Fibroblast of skin of abdomen (primary cell): Measurements from ENCODE around the gene SPDYC.
"Not testable (repeated sequence)": the region's sequence is repeated elsewhere in the genome, so short reads cannot be mapped to it uniquely, and the experiment has no call there.

ENCODE experiments used
- DNase-seq: peaks from one replicate; pipeline ENCODE4 v3.0.0-alpha.2; 2013

Gene SPDYC

DNA sequence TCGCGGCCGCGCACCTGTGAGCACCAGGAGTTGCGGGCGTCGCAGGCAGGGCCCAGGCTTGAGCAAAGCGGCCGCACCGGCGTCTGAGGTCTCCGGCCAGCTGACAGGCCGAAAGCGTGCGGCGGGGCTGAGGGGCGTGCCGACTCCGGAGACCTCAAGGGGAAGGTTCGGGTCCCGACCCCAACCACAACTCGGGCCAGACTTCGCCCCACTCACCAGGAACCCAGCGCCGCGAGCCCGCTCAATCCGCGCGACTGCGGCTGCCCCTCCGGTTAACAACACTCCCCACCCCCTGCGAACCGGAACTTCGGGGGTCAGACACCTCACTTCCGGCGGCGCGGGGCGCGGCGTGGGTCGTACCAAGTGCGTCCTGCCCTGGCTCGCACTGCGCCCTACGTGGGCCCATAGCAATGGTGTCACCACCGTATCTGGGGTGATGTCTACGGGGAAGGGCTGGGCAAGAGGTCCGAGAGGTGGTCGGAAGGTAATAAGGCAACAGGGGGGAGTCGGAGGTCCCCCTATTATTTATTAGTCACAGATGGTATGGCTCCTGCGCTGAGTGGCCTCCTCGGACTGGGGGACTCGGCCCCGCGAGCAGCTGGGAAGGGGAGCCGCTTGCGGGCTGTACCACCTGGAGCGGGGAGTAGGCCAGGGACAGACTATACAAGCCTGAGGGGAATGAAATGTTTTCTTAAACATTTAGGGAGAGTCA is 35.6 kb upstream of the SPDYC start, which contains the start of gene SYVN1:
SYVN1 (minus strand) TSS at position 280 of the 712 bp plus-strand sequence. CDS start 918 bp downstream, outside the sequence.
- DNase-seq: peak; percentile 88

GRCh38 chr11:65134952-65135632 is 34.9 kb upstream of the SPDYC start:
- peak; percentile 97 for DNase-seq

DNA sequence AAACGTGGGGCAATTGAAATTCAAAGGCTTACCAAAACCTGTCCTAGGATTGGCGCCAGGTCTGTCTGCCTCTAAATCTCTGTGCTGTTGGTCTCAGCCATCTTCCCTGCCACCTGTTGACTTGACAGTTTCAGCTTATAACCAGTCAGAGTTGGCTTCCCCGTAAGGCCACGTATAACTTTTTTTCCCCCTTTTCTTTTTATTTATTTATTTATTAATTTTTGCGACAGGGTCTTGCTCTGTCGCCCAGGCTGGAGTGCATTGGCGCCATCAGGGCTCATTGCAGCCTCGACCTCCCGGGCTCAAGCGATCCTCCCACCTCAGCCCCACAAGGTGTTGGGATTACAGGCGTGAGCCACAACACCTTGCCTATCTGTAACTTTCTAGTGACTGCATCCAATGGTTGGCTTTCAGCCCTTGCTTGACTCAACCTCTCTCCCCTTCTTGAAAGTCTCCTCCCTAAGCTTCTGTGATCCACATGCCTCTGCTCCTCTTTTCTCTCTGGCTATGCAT is 34.3 kb upstream of the SPDYC start:
- no peak for DNase-seq

GRCh38 chr11:65136515-65137096 is 33.4 kb upstream of the SPDYC start:
- DNase-seq: no peak

GRCh38 chr11:65141896-65142494 is 28.0 kb upstream of the SPDYC start:
- no peak for DNase-seq

DNA sequence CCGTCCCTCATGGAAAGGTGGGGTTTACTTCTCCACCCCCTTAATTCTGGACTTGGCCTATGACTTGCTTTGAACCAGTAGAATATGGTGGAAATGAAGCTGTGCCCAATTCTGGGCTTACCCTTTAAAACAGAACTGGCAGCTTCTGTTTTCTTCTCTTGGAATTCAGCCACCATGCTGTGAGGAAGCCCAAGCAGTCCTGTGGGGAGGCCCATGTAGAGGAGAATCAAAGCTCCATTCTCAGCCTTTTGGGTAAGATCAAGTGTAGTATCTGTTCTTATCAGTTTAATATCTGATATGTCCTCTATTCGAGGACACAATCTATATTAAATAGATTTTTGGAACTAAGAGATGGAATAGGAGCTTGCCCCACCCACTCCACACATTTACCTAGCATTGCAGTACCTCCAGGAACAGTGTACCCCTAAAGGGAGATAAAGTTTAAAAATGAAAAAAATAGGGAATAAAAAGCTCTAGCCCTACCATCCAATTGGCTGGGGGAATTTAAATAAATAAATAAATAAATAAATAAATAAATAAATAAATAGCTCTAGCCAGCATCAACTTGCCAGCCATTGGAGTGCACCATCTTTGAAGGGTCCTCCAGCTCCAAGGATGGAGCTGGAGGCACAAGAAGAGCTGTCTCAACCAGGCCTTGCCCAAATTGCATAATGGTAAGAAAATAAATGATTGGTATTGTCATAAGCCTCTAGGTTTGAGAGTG is 22.5 kb upstream of the SPDYC start:
- no peak for DNase-seq

DNA sequence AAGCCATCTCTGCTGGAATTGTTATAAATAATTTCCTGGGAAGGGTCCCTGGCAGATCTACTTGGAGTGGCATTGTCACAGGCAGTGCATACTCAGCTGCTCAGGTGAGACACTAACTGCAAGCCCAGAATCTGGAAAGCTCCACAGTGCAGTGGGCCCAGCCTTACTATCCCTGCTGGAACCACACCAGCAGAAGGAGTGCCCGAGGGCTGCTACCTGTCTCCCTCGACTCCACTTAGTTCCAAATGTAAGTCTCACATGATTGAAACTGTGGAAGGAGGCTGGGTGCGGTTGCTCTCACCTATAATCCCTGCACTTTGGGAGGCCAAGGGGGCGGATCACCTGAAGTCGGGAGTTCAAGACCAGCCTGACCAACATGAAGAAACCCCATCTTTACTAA is 21.4 kb upstream of the SPDYC start:
- no peak for DNase-seq

- DNase-seq: not testable (repeated sequence)
Measured at GRCh38 chr11:65150131-65150508, 19.9 kb upstream of the SPDYC start.

DNA sequence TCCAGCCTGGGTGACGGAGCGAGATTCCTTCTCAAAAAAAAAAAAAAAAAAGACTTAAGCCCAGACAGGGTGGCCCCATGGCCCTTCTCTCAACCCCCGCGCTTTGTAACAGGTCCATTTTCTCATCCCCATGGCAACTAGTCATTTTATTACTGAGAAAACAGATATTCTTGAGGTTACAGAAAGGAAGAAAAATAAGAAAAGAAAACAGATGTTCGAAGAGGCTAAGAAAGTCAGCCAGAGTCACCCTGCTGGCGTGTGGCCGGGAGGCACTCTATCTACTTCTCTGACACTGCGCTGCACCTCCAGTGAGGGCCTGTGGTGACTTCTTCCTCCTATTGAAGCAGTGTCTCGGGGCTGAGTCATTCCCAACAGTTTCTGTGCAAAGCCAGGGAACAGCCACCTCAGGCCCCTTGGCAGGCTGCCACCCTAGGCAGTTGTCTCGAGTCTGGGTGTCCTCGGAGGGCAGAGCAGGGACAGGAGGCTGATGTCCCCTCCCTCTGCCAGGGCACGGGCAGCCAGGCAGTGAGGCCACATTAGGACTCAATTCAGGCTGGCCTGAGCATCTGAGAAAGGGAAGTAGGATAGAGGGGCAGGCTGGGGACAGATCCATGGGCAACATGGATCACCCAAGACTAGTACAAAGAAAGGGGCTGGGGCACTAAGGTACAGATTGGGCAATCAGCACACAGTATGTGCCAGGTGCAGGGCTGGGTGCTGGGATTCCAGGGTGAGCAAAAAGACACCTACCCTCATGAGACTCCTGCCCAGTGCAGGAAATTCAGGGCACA is 19.3 kb upstream of the SPDYC start:
- DNase-seq: peak; percentile 76

- DNase-seq: no peak
Measured at GRCh38 chr11:65151331-65151899, 18.6 kb upstream of the SPDYC start.

DNA sequence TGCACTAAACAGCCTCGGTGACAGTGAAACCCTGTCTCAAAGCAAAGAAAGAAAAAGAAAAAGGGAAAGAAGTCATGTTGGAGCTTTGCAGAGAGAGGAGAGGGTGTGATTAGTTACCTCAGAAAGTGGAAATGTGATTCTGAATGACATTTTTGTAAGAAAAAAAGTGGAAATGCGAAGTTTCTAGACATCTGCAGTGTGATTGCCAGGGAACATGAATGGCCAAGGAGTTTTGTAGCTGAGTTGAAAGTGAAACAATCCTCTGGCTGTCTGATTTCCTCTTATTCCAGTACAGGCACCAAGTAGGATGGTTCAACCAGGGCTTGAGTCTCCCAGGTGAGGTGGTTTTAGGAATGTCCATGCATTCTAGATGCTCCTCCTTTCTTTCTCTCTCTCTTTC is 17.9 kb upstream of the SPDYC start:
- DNase-seq: no peak

GRCh38 chr11:65156256-65156655 is 13.8 kb upstream of the SPDYC start:
- no peak for DNase-seq

- DNase-seq: no peak
Measured at GRCh38 chr11:65156926-65157325, 13.1 kb upstream of the SPDYC start.

GRCh38 chr11:65157336-65157735 is 12.7 kb upstream of the SPDYC start:
- no peak for DNase-seq

GRCh38 chr11:65159012-65159411 is 11.0 kb upstream of the SPDYC start:
- no peak for DNase-seq

DNA sequence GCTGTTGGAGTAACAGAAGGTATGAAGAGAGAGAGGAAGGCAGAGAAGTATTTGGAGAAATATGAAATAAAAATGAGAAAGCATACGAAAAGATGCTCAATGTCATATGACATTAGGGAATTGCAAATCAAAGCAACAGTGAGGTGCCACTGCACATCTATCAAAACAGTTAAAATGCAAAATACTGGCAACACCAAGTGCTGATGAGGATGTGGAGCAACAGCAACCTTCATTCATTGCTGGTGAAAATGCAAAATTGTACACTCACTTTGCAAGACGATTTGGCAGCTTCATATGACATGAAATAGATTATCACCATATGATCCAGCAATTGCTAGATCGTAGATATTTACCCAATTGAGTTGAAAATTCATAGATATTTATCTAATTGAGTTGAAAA is 9.4 kb upstream of the SPDYC start:
- no peak for DNase-seq

DNA sequence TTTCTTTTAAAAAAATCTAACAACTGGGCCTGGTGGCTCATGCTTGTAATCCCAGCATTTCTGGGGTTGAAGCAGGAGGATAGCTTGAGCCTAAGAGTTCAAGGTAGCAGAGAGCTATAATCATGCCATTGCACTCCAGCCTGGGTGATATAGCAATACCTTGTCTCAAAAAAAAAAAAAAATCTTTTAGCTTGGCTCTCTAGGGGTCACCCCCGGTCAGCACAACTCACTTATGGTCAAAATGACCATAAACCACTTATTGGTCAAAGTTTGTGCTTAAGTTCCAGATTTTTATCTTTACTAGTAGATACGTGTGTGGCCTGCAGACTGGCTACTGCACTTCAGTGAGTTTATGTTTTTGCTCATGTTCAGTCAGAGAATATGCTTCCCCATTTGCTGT is 6.3 kb upstream of the SPDYC start:
- no peak for DNase-seq

- no peak for DNase-seq
Measured at GRCh38 chr11:65165410-65166317, 4.4 kb upstream of the SPDYC start.

DNA sequence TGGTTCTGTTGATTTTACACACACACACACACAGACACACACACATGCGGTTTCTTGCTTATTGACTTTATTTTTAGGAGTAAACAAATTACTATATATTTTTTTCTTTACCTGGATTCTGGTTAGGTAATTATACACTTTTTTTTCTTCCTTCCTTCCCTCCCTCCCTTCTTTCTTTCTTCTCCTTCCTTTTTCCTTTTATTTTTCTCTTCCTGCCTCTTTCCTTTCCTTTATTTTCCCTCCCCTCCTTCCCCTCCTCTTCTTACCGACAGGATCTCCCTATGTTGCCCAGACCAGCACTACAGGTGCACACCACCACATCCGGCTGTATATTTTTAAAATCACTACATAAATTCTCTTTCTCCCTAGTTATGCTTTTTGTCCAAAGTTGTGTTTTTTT is 3.1 kb upstream of the SPDYC start:
- no peak for DNase-seq

DNA sequence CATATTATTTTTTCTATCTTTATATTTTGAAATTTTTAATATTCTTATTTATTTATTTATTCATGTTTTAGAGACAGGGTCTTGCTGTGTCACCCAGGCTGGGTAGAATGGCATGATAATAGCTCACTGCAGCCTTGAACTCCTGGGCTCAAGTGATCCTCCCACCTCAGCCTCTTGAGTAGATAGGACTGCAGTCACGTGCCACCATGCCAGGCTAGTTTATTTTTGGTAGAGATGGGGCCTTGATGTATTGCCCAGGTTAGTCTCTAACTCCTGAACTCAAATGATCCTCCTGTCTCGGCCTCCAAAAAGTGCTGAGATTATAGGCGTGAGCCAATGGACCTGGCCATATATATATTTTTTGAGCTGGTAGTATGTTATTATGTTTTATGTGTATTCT is 2.4 kb upstream of the SPDYC start:
- no peak for DNase-seq
